Subcutaneous adipose tissue (tissue), 4 donors: Measurements from ENCODE around the gene MME. TPM values are rescaled to one million over a fixed set of nuclear protein-coding genes. Genes with fewer than 3 reads are reported as not detected.

Experiments
- total RNA-seq, 4 donors: library from RNA; depleted of rRNA; stranded (reverse); fragments of >200 nt; gene quantifications; one replicate each; pipeline ENCODE4 v1.1.0, GENCODE V29; 2016
- TF ChIP-seq, protein P1 (sequence below): fragments of 450-650 bp; IDR thresholded peaks from one replicate; pipeline ENCODE4 v1.5.1; 2016; ENCODE audit warnings: low read depth, mild to moderate bottlenecking, control low read depth, antibody characterized with exemption, moderate library complexity

MME gene
- total RNA-seq, 4 donors from 2014 or later, result 116 to 408 (median 226) TPM

DNA sequence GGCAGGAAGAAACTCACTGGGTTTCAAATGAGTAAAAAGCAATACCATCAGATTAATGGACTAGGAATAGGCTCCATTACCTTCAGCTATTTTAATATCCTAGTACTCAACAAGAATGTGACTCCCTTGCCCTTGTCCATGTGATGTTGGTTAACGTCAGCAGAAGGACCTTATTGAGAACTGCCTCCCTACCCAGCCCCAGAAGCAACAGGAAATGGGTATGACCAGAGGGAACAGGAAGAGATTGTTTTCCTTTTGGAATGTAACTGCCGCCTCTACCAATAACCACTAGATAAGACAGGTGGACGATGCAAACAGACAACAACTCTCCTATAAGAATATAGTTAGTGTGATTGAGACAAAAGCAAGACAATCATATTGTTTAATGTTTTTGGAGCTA is 10.4 kb upstream of the MME start:
- TF ChIP-seq, protein P1, sequence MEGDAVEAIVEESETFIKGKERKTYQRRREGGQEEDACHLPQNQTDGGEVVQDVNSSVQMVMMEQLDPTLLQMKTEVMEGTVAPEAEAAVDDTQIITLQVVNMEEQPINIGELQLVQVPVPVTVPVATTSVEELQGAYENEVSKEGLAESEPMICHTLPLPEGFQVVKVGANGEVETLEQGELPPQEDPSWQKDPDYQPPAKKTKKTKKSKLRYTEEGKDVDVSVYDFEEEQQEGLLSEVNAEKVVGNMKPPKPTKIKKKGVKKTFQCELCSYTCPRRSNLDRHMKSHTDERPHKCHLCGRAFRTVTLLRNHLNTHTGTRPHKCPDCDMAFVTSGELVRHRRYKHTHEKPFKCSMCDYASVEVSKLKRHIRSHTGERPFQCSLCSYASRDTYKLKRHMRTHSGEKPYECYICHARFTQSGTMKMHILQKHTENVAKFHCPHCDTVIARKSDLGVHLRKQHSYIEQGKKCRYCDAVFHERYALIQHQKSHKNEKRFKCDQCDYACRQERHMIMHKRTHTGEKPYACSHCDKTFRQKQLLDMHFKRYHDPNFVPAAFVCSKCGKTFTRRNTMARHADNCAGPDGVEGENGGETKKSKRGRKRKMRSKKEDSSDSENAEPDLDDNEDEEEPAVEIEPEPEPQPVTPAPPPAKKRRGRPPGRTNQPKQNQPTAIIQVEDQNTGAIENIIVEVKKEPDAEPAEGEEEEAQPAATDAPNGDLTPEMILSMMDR, result no peak

DNA sequence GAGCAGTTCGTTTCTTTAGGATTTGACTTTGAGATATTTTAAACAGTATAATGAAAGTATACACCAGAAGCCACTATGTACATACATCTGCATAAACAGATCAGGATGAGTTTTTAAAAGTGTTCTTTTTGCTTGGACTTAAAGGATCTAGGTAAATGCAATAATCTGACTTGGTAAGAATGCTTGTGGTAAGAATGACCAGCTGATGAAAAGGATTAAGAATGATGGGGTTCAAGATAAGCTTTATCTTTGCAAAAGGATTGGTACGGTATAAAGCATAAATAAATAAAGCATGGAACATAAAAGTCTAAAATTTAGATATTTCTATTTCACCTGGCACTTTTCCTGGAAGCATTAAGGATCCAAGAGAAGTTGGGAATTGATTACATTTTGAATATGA is 9.8 kb upstream of the MME start:
- TF ChIP-seq, protein P1, result no peak

DNA sequence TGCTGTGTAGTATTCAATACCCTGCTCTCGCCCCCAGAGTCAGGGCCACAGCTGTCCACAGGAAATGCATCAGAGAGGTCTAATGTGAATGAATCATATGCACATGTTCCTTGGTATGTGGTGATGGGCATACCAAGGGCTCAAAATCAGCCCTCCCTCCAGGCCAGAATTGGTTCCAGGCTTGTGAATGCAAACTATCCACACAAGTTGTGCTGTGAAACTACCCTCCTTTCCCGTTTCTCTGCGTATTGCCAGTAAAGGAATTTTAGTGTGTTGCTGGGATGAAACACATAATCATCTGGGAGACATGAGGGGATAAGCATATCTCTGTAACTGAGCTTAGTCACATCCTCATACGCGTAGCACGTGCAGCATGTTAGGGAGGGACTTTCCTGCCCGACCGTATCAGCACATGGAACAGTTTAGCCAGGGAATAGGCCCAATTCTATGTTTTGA is 9.2 kb upstream of the MME start:
- TF ChIP-seq, protein P1, result no peak

DNA sequence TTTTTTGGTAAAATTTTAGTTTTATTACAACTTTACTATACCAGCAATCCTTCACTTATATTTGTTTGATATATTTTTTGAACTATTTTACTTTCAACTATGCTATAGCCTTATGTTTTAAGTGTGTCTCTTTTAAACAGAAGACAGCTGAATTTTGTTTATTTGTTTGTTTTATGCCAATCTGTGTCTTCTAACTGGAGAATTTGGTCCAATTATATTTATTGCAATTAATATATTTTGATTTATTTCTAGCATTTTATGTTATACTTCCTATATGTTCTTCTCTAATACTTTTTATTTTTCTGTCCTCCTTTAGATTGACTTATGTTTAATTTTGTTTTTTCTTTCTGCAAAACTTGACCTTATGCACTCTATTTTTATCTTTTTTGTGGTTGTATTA is 4.9 kb upstream of the MME start:
- TF ChIP-seq, protein P1, result no peak

DNA sequence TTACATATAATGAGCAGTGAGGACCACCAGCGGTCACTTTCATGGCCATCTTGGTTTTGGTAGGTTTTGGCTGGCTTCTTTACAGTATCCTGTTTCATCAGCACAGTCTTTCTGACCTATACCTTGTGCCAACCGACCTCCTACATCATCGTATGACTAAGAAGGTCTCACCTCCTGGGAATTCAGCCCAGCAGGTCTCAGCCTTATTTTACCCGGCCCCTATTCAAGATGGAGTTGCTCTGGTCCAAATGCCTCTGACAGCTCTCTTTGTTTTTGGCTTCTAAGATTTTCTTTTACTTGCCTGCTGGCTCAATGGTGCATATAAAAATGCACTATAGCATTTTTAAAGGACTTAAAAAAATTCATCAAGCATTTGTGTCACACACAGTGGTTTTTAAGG is 3.2 kb upstream of the MME start:
- TF ChIP-seq, protein P1, result no peak

DNA sequence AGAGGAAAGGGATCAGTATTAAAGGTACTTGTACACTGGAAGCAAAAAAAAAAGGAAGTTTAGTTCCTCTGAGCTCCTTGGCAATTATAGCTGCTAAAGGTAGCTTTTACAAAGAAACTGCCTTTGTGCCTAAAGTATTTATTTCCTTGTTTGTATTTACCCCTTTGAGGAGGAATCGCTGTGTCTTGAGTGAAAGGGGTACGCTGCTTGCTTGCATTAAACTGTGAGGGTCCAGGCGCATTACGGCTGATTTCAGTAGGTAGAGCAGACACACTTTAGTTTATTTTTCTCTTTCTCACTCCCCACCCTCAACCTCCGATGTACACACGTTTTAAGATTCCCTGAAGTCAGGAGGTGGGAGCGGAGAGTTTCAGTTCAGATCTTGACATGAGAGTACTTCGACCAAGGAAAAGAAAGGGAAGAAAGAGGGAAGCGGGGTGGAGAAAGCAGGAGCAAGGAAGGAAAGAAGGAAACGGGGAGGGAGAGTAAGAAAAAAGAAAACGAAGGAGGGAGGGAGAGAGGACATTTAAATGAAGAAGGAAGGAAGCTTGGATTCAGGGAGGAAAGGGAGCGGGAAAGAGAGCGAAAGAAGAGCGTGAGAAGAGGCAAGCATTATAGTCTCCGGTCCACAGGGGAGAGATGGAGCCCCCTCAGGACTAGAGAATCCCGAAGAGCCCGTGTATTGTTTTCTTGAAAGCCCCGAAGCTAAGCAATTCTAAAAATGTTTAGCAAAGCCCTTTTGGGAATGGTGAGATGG is 1.2 kb upstream of the MME start:
- TF ChIP-seq, protein P1, result no peak

DNA sequence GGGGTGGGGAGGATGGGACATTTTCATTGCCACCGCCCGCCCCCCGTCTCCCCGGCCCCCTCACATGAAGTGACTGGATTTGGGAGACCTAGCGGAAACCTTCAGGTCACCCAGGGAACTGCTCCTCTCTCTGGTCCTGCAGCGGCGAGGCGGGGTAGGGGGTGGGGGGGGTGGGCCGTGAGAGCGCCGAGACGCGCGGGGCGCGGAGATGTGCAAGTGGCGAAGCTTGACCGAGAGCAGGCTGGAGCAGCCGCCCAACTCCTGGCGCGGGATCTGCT is 712 bp upstream of the MME start:
- TF ChIP-seq, protein P1, result no peak
